ENCODE results near the gene BRD7. TPM values are rescaled to one million over a fixed set of nuclear protein-coding genes. Genes with fewer than 3 reads are reported as not detected.
A peak's percentile ranks its signal among the peaks of the same experiment; 100 is the strongest.

BRD7 gene
- total and polyA plus RNA-seq, 2 of the 13 experiments (the other 11 are each of a cell fraction or from before 2014, with no cell fraction given) = 82.3 to 149 TPM

DNA sequence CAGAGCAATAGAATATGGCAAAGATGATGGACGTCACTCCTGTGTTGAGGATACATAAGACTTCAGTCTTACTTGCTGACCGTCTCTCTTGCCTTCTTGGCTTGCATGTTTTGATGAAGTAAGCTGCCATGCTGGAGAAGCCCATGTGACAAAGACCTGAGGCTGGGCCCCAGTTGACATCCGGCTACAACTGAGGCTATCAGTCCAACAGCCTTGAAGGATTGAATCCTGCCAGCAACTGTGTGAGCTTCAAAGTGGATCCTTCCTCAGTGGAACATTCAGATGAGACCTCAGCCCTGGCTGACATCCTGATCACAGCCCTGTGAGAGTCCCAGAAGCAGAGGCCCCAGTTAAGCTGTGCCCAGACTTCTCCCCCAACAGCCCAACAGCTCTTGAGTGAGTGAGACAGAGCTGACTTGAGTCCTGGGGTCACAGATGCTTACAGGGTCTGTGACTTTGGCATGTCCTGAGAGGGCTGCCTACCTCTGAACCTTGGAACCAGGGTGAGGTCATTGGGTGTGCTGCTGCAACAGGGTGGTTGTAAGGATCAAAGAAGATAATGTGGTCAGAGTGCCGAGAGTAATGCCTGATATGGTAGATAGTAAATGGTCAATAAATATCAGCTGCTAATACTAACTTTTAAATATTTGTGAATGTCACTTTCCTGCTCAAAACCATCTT lies 2.4 kb upstream of the BRD7 start (continued):
- TF ChIP-seq THAP8 (CRISPR knock-in tag; IDR thresholded peaks at IDR 0.05; ENCODE audit: borderline replicate concordance) (no peak), GFI1 (CRISPR knock-in tag; IDR thresholded peaks at IDR 0.05; ENCODE audit: borderline replicate concordance) (no peak), ZNF782 (CRISPR knock-in tag; IDR thresholded peaks at IDR 0.05; ENCODE audit: borderline replicate concordance) (no peak), ZBTB7B (CRISPR knock-in tag; IDR thresholded peaks at IDR 0.05) (peak; percentile 51; the same call in 1 of the 2 replicates), ZBTB38 (CRISPR knock-in tag; IDR thresholded peaks at IDR 0.05) (no peak), RORA (CRISPR knock-in tag; IDR thresholded peaks at IDR 0.05) (no peak), SPEN (CRISPR knock-in tag; IDR thresholded peaks at IDR 0.05; ENCODE audit: low read depth) (no peak), NCOA5 (CRISPR knock-in tag; IDR thresholded peaks at IDR 0.05) (no peak), ATF3 (CRISPR knock-in tag; IDR thresholded peaks at IDR 0.05) (peak; percentile 67), KLF16 (CRISPR knock-in tag; IDR thresholded peaks at IDR 0.05) (no peak), YEATS4 (CRISPR knock-in tag; IDR thresholded peaks at IDR 0.05; ENCODE audit: borderline replicate concordance) (no peak), TBL1XR1 (IDR thresholded peaks at IDR 0.05; ENCODE audit: borderline replicate concordance, low read length, partially characterized antibody) (no peak), CEBPB (IDR thresholded peaks at IDR 0.05; ENCODE audit: borderline replicate concordance, low read depth, low read length) (peak; percentile 59; the same call in 1 of the 2 replicates), ZNF253 (CRISPR knock-in tag; IDR thresholded peaks at IDR 0.05; ENCODE audit: borderline replicate concordance) (no peak), ZNF605 (CRISPR knock-in tag; IDR thresholded peaks at IDR 0.05) (no peak)
- TF ChIP-seq, protein P1, sequence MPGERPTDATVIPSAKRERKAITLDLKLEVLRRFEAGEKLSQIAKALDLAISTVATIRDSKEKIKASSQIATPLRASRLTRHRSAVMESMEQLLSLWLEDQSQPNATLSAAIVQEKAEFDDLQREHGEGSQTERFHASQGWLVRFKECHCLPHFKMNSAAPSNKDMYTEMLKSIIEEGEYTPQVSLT (CRISPR knock-in tag; IDR thresholded peaks at IDR 0.05; ENCODE audit: borderline replicate concordance, low read depth) = no peak
- TF ChIP-seq, protein P2, sequence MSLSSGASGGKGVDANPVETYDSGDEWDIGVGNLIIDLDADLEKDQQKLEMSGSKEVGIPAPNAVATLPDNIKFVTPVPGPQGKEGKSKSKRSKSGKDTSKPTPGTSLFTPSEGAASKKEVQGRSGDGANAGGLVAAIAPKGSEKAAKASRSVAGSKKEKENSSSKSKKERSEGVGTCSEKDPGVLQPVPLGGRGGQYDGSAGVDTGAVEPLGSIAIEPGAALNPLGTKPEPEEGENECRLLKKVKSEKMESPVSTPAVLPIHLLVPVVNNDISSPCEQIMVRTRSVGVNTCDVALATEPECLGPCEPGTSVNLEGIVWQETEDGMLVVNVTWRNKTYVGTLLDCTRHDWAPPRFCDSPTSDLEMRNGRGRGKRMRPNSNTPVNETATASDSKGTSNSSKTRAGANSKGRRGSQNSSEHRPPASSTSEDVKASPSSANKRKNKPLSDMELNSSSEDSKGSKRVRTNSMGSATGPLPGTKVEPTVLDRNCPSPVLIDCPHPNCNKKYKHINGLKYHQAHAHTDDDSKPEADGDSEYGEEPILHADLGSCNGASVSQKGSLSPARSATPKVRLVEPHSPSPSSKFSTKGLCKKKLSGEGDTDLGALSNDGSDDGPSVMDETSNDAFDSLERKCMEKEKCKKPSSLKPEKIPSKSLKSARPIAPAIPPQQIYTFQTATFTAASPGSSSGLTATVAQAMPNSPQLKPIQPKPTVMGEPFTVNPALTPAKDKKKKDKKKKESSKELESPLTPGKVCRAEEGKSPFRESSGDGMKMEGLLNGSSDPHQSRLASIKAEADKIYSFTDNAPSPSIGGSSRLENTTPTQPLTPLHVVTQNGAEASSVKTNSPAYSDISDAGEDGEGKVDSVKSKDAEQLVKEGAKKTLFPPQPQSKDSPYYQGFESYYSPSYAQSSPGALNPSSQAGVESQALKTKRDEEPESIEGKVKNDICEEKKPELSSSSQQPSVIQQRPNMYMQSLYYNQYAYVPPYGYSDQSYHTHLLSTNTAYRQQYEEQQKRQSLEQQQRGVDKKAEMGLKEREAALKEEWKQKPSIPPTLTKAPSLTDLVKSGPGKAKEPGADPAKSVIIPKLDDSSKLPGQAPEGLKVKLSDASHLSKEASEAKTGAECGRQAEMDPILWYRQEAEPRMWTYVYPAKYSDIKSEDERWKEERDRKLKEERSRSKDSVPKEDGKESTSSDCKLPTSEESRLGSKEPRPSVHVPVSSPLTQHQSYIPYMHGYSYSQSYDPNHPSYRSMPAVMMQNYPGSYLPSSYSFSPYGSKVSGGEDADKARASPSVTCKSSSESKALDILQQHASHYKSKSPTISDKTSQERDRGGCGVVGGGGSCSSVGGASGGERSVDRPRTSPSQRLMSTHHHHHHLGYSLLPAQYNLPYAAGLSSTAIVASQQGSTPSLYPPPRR (CRISPR knock-in tag; IDR thresholded peaks at IDR 0.05; ENCODE audit: borderline replicate concordance) = no peak
- TF ChIP-seq, protein P3, sequence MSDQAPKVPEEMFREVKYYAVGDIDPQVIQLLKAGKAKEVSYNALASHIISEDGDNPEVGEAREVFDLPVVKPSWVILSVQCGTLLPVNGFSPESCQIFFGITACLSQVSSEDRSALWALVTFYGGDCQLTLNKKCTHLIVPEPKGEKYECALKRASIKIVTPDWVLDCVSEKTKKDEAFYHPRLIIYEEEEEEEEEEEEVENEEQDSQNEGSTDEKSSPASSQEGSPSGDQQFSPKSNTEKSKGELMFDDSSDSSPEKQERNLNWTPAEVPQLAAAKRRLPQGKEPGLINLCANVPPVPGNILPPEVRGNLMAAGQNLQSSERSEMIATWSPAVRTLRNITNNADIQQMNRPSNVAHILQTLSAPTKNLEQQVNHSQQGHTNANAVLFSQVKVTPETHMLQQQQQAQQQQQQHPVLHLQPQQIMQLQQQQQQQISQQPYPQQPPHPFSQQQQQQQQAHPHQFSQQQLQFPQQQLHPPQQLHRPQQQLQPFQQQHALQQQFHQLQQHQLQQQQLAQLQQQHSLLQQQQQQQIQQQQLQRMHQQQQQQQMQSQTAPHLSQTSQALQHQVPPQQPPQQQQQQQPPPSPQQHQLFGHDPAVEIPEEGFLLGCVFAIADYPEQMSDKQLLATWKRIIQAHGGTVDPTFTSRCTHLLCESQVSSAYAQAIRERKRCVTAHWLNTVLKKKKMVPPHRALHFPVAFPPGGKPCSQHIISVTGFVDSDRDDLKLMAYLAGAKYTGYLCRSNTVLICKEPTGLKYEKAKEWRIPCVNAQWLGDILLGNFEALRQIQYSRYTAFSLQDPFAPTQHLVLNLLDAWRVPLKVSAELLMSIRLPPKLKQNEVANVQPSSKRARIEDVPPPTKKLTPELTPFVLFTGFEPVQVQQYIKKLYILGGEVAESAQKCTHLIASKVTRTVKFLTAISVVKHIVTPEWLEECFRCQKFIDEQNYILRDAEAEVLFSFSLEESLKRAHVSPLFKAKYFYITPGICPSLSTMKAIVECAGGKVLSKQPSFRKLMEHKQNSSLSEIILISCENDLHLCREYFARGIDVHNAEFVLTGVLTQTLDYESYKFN (CRISPR knock-in tag; conservative IDR thresholded peaks at IDR 0.05) = peak; percentile 33; the same call in 1 of the 2 replicates

All from HepG2 (cell line).